Lower lobe of right lung (tissue), 2 donors: ENCODE results near the gene SLCO1B3. TPM values are rescaled to one million over a fixed set of nuclear protein-coding genes. Genes with fewer than 3 reads are reported as not detected.
A peak's percentile ranks its signal among the peaks of the same experiment; 100 is the strongest.

Source experiments
- ATAC-seq, 2 donors: fragments of 200-7000 bp; cut with Tn5 transposase; one replicate each; pipeline ENCODE4 v1.9.1; 2020 to 2022; ENCODE audit warnings: mild to moderate bottlenecking in 2 of 2, moderate library complexity in 2 of 2
- DNase-seq: peaks from one replicate; pipeline ENCODE4 v3.0.0-alpha.2; 2020
- H3K27ac ChIP-seq: fragments of 200-600 bp; one replicate; pipeline ENCODE4 v1.8.0; 2022
- H3K27me3 ChIP-seq: fragments of 200-600 bp; one replicate; pipeline ENCODE4 v1.8.0; 2022; ENCODE audit warnings: low read depth
- H3K36me3 ChIP-seq: fragments of 200-600 bp; one replicate; pipeline ENCODE4 v1.8.0; 2022; ENCODE audit warnings: mild to moderate bottlenecking
- H3K4me1 ChIP-seq: fragments of 200-600 bp; one replicate; pipeline ENCODE4 v1.8.0; 2022
- H3K4me3 ChIP-seq: fragments of 200-600 bp; one replicate; pipeline ENCODE4 v1.8.0; 2022; ENCODE audit warnings: mild to moderate bottlenecking
- H3K9me3 ChIP-seq: fragments of 200-600 bp; one replicate; pipeline ENCODE4 v1.8.0; 2022
- CTCF ChIP-seq: fragments of 200-600 bp; IDR thresholded peaks from one replicate; pipeline ENCODE4 v1.8.0; 2022; ENCODE audit warnings: antibody characterized with exemption, mild to moderate bottlenecking
- intact Hi-C: fragments of 100-400 bp; cut with DNase I; formaldehyde crosslinking; loops from one replicate; pipeline ENCODE4 v1.11.0; 2022
- total RNA-seq: library from RNA; stranded (reverse); fragmentation: NEBNext Ultra II Directional; extraction: Animal tissue kit (Norgen Biotek cat#: 25700); gene quantifications from one replicate; pipeline ENCODE4 v1.2.1, GENCODE V29; 2021
- donor health status: DM: no; HTN: yes; CAD: no; lungs with severe emphysema.

The SLCO1B3 gene
- total RNA-seq, 1 donor from 2014 or later, result not detected

GRCh38 chr12:20950248-20950647 lies 139.7 kb downstream of the SLCO1B3 start:
- peak; percentile 29 for TF ChIP-seq CTCF
- Histone ChIP-seq H3K4me3 (no peak overlapping the region), H3K27me3 (no peaks in the 10 kb centered on the region), H3K9me3 (no peaks in the 10 kb centered on the region), H3K27ac (no peak overlapping the region), H3K36me3 (no peaks in the 10 kb centered on the region), H3K4me1 (no peaks in the 10 kb centered on the region)
- ATAC-seq (peak; percentile 56 to 72), DNase-seq (no peak)
- intact Hi-C loops, result no loop called here

DNA sequence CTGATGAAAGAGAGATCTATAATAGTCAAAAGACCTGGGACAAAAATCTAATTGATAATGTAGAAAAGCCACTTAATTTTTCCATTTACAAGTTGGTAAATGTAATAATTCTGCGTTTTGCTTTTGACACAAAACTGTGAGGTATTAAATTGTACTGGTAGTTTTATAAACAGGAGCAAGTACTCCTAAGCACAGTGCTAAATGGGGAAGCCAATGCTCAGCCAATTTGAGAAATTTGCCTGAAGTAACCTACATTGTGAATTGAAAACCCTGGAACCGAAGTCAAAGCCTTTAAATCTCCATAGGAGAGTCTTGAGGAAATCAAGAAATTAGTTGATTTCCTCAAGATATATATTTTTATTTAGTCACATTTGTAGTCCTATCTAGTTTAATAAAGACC lies 152.8 kb downstream of the SLCO1B3 start:
- no peak for TF ChIP-seq CTCF
- intact Hi-C loops, result no loop called here
- Histone ChIP-seq H3K4me1 (no peaks in the 10 kb centered on the region), H3K4me3 (no peak overlapping the region), H3K9me3 (no peaks in the 10 kb centered on the region), H3K27ac (no peak overlapping the region), H3K36me3 (no peaks in the 10 kb centered on the region), H3K27me3 (no peaks in the 10 kb centered on the region)
- DNase-seq (no peak), ATAC-seq (no peak)

- H3K36me3 ChIP-seq, result no peaks in the 10 kb centered on the region
- intact Hi-C loops, result no loop called here
- no peaks in the 10 kb centered on the region for H3K27me3 ChIP-seq
- no peak for ATAC-seq
- no peak for DNase-seq
- H3K4me1 ChIP-seq, result no peaks in the 10 kb centered on the region
- no peak overlapping the region for H3K27ac ChIP-seq
- TF ChIP-seq CTCF, result no peak
- no peaks in the 10 kb centered on the region for H3K9me3 ChIP-seq
- no peak overlapping the region for H3K4me3 ChIP-seq
These were observed 153.3 kb downstream of the SLCO1B3 start for GRCh38 chr12:20963762-20964161.

Other genes starting within 250 kb of the SLCO1B3 start
- 0.92 TPM for gene SLCO1C1, start 115.4 kb upstream of the SLCO1B3 start, total RNA-seq